Measurements from ENCODE around the gene RFX2. TPM values are rescaled to one million over a fixed set of nuclear protein-coding genes. Genes with fewer than 3 reads are reported as not detected.

Gene RFX2
- total and polyA plus RNA-seq, 9 of the 15 experiments (the other 6 are each of a cell fraction or from before 2014, with no cell fraction given), result 3.6 to 18.7 (median 8.7) TPM

GRCh38 chr19:5991244-5991838 is 119.0 kb downstream of the RFX2 start:
- FAIRE-seq (no peak), ATAC-seq (no peak), DNase-seq (ENCODE audit: extremely low read depth in 1 of 4, low spot score in 3 of 4) (peak in 2 of 4 experiments; percentile 36 to 45)
- intact Hi-C loops (cut with micrococcal nuclease) (no loop called here), in situ Hi-C loops (cut with MboI) (no loop called here)
- H2AFZ ChIP-seq (ENCODE audit: low read depth, low read length), result no peak overlapping the region
- 0 out of 4 replicates have a peak overlapping the region, but pooled peaks of 1 of the 2 experiments have one; percentile 32 for H3K9ac ChIP-seq (ENCODE audit: insufficient read depth in 1 of 2, low read depth in 2 of 2, low read length in 2 of 2)
- no peaks in the 10 kb centered on the region for H3K79me2 ChIP-seq (ENCODE audit: control insufficient read depth, insufficient read depth, low read length)
- no TSS peak for BruUV-seq (replicated peaks)
- H3K4me1 ChIP-seq (replicated peaks in 1 of 2; ENCODE audit: control insufficient read depth in 2 of 2, insufficient read depth in 2 of 2, low read length in 2 of 2), result peaks cover 14 to 33% of the 10 kb centered on the region in 2 experiments; a peak in 4 of 5 replicates
- no peaks in the 10 kb centered on the region for H3K9me1 ChIP-seq (ENCODE audit: control insufficient read depth, insufficient read depth, low read length)
- 72% methylated on average over 7 of the region's 8 CpGs for WGBS (ENCODE audit: insufficient coverage, low coverage, missing lambda C conversion rate)
- no peaks in the 10 kb centered on the region for H4K20me1 ChIP-seq (replicated peaks; ENCODE audit: control insufficient read depth, insufficient read depth, low read length)
- POLR2A ChIA-PET, result interaction anchor here (1.6 kb wide), 1 partner anchor 26 kb away, joined by 4 read pairs; no protein-coding TSS in a partner anchor
- H3K27me3 ChIP-seq (ENCODE audit: control insufficient read depth in 2 of 2, insufficient read depth in 2 of 2, low read length in 2 of 2), result no peaks in the 10 kb centered on the region
- CTCF ChIA-PET (ENCODE audit: low intra/inter-chr PET ratio), result no interaction called here
- H3K36me3 ChIP-seq (ENCODE audit: control insufficient read depth, insufficient read depth, low read length), result no peaks in the 10 kb centered on the region
- H3K9me3 ChIP-seq (replicated peaks; ENCODE audit: control insufficient read depth, insufficient read depth, low read depth, low read length), result no peaks in the 10 kb centered on the region
- H3K4me3 ChIP-seq, result no peak overlapping the region
- no peak overlapping the region for H3K27ac ChIP-seq (ENCODE audit: extremely low read depth, low read depth, low read length)
- no peak overlapping the region for H3K4me2 ChIP-seq (ENCODE audit: insufficient read depth, low read length)
- TF ChIP-seq CBFA2T2 (conservative IDR thresholded peaks at IDR 0.05), result peak; percentile 57
- TF ChIP-seq TAL1 (IDR thresholded peaks at IDR 0.05), result 0 out of 2 replicates have a peak, but pooled peaks have one; percentile 10
- peak; percentile 11 for TF ChIP-seq MEIS2 (IDR thresholded peaks at IDR 0.05; ENCODE audit: partially characterized antibody)
- 0 out of 2 replicates have a peak, but pooled peaks have one; percentile 52 for TF ChIP-seq CBX5 (IDR thresholded peaks at IDR 0.05; ENCODE audit: borderline replicate concordance, low read depth)
- no peak for TF ChIP-seq HBP1 (CRISPR knock-in tag; IDR thresholded peaks at IDR 0.05)
- 0 out of 2 replicates have a peak, but pooled peaks have one; percentile 20 for TF ChIP-seq TFAP4 (CRISPR knock-in tag; IDR thresholded peaks at IDR 0.05; ENCODE audit: borderline replicate concordance)
- TF ChIP-seq TCF3 (CRISPR knock-in tag; IDR thresholded peaks at IDR 0.05), result 0 out of 2 replicates have a peak, but pooled peaks have one; percentile 50
- no peak for TF ChIP-seq CHD4 (IDR thresholded peaks at IDR 0.05; ENCODE audit: insufficient read depth, insufficient replicate concordance, low read depth, low read length, poor library complexity, severe bottlenecking)
- peak; percentile 43 to 84; a peak in 3 of 4 replicates for TF ChIP-seq RCOR1 (IDR thresholded peaks at IDR 0.05; ENCODE audit: borderline replicate concordance in 1 of 2, low read depth in 2 of 2, low read length in 2 of 2)
- no peak for TF ChIP-seq SAFB (IDR thresholded peaks at IDR 0.05; ENCODE audit: borderline replicate concordance, low read depth, low read length)
- TF ChIP-seq ZNF316 (IDR thresholded peaks at IDR 0.05), result 0 out of 2 replicates have a peak, but pooled peaks have one; percentile 21
- TF ChIP-seq ADNP (tag; IDR thresholded peaks at IDR 0.05), result peak; percentile 58; the same call in 1 of the 2 replicates
- TF ChIP-seq ETS2 (tag; IDR thresholded peaks at IDR 0.05; ENCODE audit: borderline replicate concordance, poor library complexity, severe bottlenecking), result no peak
- no peak for TF ChIP-seq ZNF140 (CRISPR knock-in tag; IDR thresholded peaks at IDR 0.05)
- no peak for TF ChIP-seq HDAC3 (IDR thresholded peaks at IDR 0.05; ENCODE audit: borderline replicate concordance, partially characterized antibody)
- peak; percentile 97 for TF ChIP-seq HLTF (IDR thresholded peaks at IDR 0.05)
- TF ChIP-seq MTF1 (CRISPR knock-in tag; IDR thresholded peaks at IDR 0.05; ENCODE audit: borderline replicate concordance), result no peak
- no peak for TF ChIP-seq KLF16 (IDR thresholded peaks at IDR 0.05)
- TF ChIP-seq, protein P1, sequence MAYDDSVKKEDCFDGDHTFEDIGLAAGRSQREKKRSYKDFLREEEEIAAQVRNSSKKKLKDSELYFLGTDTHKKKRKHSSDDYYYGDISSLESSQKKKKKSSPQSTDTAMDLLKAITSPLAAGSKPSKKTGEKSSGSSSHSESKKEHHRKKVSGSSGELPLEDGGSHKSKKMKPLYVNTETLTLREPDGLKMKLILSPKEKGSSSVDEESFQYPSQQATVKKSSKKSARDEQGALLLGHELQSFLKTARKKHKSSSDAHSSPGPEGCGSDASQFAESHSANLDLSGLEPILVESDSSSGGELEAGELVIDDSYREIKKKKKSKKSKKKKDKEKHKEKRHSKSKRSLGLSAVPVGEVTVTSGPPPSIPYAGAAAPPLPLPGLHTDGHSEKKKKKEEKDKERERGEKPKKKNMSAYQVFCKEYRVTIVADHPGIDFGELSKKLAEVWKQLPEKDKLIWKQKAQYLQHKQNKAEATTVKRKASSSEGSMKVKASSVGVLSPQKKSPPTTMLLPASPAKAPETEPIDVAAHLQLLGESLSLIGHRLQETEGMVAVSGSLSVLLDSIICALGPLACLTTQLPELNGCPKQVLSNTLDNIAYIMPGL (CRISPR knock-in tag; IDR thresholded peaks at IDR 0.05), result no peak
- peak; percentile 94 for TF ChIP-seq BCOR (IDR thresholded peaks at IDR 0.05)
